HepG2 (cell line): ENCODE measurements around the gene KLHL21. TPM values are rescaled to one million over a fixed set of nuclear protein-coding genes. Genes with fewer than 3 reads are reported as not detected.

ENCODE experiments used
- ATAC-seq: fragments of 200-7000 bp; cut with Tn5 transposase; 3 replicates; pipeline ENCODE4 v1.9.1; 2020; ENCODE audit warnings: mild to moderate bottlenecking, moderate library complexity
- BruUV-seq: library from RNA; stranded (reverse); fragments of 400-500 nt; replicated peaks from 2 replicates; lab custom pipeline; 2021; lab: Mats Ljungman, UMichigan
- CTCF ChIA-PET: fragments of 300-600 bp; formaldehyde crosslinking; extraction: SDS; loops from one replicate; lab custom pipeline; 2021; ENCODE audit warnings: low total read pairs, inconsistent platforms, low intra/inter-chr PET ratio; lab: Yijun Ruan, JAX
- POLR2A ChIA-PET: fragments of 350-600 bp; sonication (Branson Sonifier 250); formaldehyde crosslinking; loops from one replicate; lab custom pipeline; 2020; ENCODE audit warnings: antibody characterized with exemption, inconsistent platforms; lab: Yijun Ruan, JAX
- DNase-seq: peaks from one replicate; pipeline ENCODE4 v3.0.0-alpha.2; 2015; ENCODE audit warnings: low spot score
- FAIRE-seq: peaks from 3 replicates; lab custom pipeline; 2011; peaks lifted over from hg19 to GRCh38; lab: Jason Lieb, UNC
- H2AFZ ChIP-seq: one replicate; pipeline ENCODE4 v1.6.1; 2011; ENCODE audit warnings: low read length, inconsistent platforms
- H3K27ac ChIP-seq: fragments of 300-600 bp; 3 replicates; pipeline ENCODE4 v1.8.0; 2011; ENCODE audit warnings: mixed run types, mild to moderate bottlenecking, mixed read lengths, low read length, inconsistent platforms; ENCODE audit not compliant: insufficient read depth; ENCODE audit errors: extremely low read length
- H3K27me3 ChIP-seq, 2 experiments: fragments of 200-600 bp in 1 of 2; 2 replicates in 1 of 2; 3 replicates in 1 of 2; pipeline versions ENCODE4 v1.6.0 to v1.8.0; 2011; ENCODE audit warnings: low read length in 2 of 2, mild to moderate bottlenecking in 2 of 2, moderate library complexity in 2 of 2, inconsistent platforms in 1 of 2; ENCODE audit not compliant: insufficient read depth in 2 of 2, control insufficient read depth in 1 of 2
- H3K36me3 ChIP-seq, 2 experiments: fragments of 200-600 bp in 1 of 2; replicated peaks in 1 of 2; 2 replicates in 1 of 2; 3 replicates in 1 of 2; pipeline versions ENCODE4 v1.5.1 to v1.8.0; 2011; ENCODE audit warnings: low read length in 2 of 2, inconsistent platforms in 1 of 2; ENCODE audit not compliant: insufficient read depth in 2 of 2, control insufficient read depth in 1 of 2
- H3K4me1 ChIP-seq: 2 replicates; pipeline ENCODE4 v1.5.1; 2012; ENCODE audit warnings: low read length, inconsistent platforms; ENCODE audit not compliant: insufficient read depth
- H3K4me2 ChIP-seq: 2 replicates; pipeline ENCODE4 v1.6.0; 2011; ENCODE audit warnings: low read depth, low read length, inconsistent platforms
- H3K4me3 ChIP-seq, 3 experiments: fragments of 200-600 bp in 1 of 3; sonication (generic), shearing (Covaris generic) in 1 of 3; replicated peaks in 1 of 3; 2 replicates each; pipeline ENCODE4 v1.5.1; 2011 to 2016; ENCODE audit warnings: low read length in 3 of 3, inconsistent platforms in 2 of 3, low read depth in 2 of 3, mild to moderate bottlenecking in 2 of 3, control low read depth in 1 of 3, mixed read lengths in 1 of 3; ENCODE audit not compliant: insufficient read depth in 1 of 3
- H3K79me2 ChIP-seq: one replicate; pipeline ENCODE4 v1.6.1; 2011; ENCODE audit warnings: low read length, inconsistent platforms; ENCODE audit not compliant: insufficient read depth
- H3K9ac ChIP-seq: 2 replicates; pipeline ENCODE4 v1.6.0; 2011; ENCODE audit warnings: mild to moderate bottlenecking, low read depth, low read length, inconsistent platforms; ENCODE audit not compliant: insufficient read depth
- H3K9me3 ChIP-seq: 2 replicates; pipeline ENCODE4 v1.5.1; 2012; ENCODE audit warnings: mild to moderate bottlenecking, low read length
- H4K20me1 ChIP-seq: 2 replicates; pipeline ENCODE4 v1.6.0; 2011; ENCODE audit warnings: inconsistent platforms, mild to moderate bottlenecking, low read length, moderate library complexity; ENCODE audit not compliant: insufficient read depth
- BRF2 ChIP-seq: sonication (generic); formaldehyde crosslinking; IDR thresholded peaks from 2 replicates; pipeline ENCODE4 v1.8.1; 2022; ENCODE audit warnings: mild to moderate bottlenecking, missing genetic modification reagents
- CCDC6 ChIP-seq: sonication (generic); formaldehyde crosslinking; IDR thresholded peaks from 2 replicates; pipeline ENCODE4 v1.8.1; 2022; ENCODE audit warnings: mild to moderate bottlenecking, missing genetic modification reagents, moderate library complexity
- MNT ChIP-seq: fragments of 450-650 bp; IDR thresholded peaks from 2 replicates; pipeline ENCODE4 v1.6.1; 2016
- PAXIP1 ChIP-seq: sonication (generic); formaldehyde crosslinking; conservative IDR thresholded peaks from 2 replicates; pipeline ENCODE4 v1.4.0; 2020; ENCODE audit warnings: mild to moderate bottlenecking, missing genetic modification reagents, moderate library complexity
- PBX3 ChIP-seq: sonication (generic); formaldehyde crosslinking; IDR thresholded peaks from 2 replicates; pipeline ENCODE4 v1.8.1; 2023; ENCODE audit warnings: missing genetic modification reagents, inconsistent platforms, borderline replicate concordance
- PPARG ChIP-seq: conservative IDR thresholded peaks from 2 replicates; pipeline ENCODE4 v1.6.1; 2016; ENCODE audit warnings: missing biosample characterization, missing genetic modification reagents
- SIX4 ChIP-seq: sonication (generic); formaldehyde crosslinking; IDR thresholded peaks from 2 replicates; pipeline ENCODE4 v1.4.0; 2020; ENCODE audit warnings: missing genetic modification reagents
- SMYD3 ChIP-seq: sonication (generic); formaldehyde crosslinking; IDR thresholded peaks from 2 replicates; pipeline ENCODE4 v1.8.1; 2023; ENCODE audit warnings: mild to moderate bottlenecking, missing genetic modification reagents
- TFE3 ChIP-seq: IDR thresholded peaks from 2 replicates; pipeline ENCODE4 v1.6.1; 2016
- U2AF2 ChIP-seq: fragments of 200-400 bp; formaldehyde crosslinking; IDR thresholded peaks from 2 replicates; pipeline ENCODE4 v1.6.1; 2017; ENCODE audit warnings: low read depth, mild to moderate bottlenecking, low read length
- ZFY ChIP-seq: sonication (generic); formaldehyde crosslinking; IDR thresholded peaks from 2 replicates; pipeline ENCODE4 v1.4.0; 2020; ENCODE audit warnings: missing genetic modification reagents
- ZMAT5 ChIP-seq: sonication (generic); formaldehyde crosslinking; IDR thresholded peaks from 2 replicates; pipeline ENCODE4 v1.5.0; 2020; ENCODE audit warnings: mild to moderate bottlenecking, low read depth, missing genetic modification reagents, borderline replicate concordance
- ZNF263 ChIP-seq: sonication (generic); formaldehyde crosslinking; IDR thresholded peaks from 2 replicates; pipeline ENCODE4 v1.4.0; 2020; ENCODE audit warnings: missing genetic modification reagents
- ZNF563 ChIP-seq: sonication (generic); formaldehyde crosslinking; IDR thresholded peaks from 2 replicates; pipeline ENCODE4 v1.8.0; 2022; ENCODE audit warnings: mild to moderate bottlenecking, moderate library complexity, missing genetic modification reagents
- ZNF792 ChIP-seq: IDR thresholded peaks from 2 replicates; pipeline ENCODE4 v1.6.1; 2016
- WGBS: methylation state at CpG from one replicate; pipeline ENCODE4 v1.1.6; 2017; ENCODE audit warnings: low lambda C conversion rate; 5-methylcytosine and 5-hydroxymethylcytosine counted together
- in situ Hi-C: cut with HindIII; loops from 2 replicates; pipeline ENCODE4 v1.10.0; 2017; ENCODE audit warnings: low pct_unique_long_range_greater_than_20kb; ENCODE audit not compliant: extremely low pct_ligation_motif_present
- intact Hi-C: fragments of 100-400 bp; cut with micrococcal nuclease; formaldehyde crosslinking; loops from one replicate; pipeline ENCODE4 v1.10.0; 2022; ENCODE audit not compliant: unreplicated experiment
- polyA plus RNA-seq, 8 experiments: library from polyadenylated mRNA; depleted of rRNA in 3 of 8; stranded (reverse) in 7 of 8; unstranded in 1 of 8; fragments of >200 nt; fragmentation: Illumina TruSeq in 4 of 8; extraction: Trizol in 4 of 8; gene quantifications; 2 replicates each; pipeline versions ENCODE4 v1.2.1 to v1.2.3, GENCODE V29; 2011 to 2016; ENCODE audit warnings: low read depth in 4 of 8, missing spikeins in 1 of 8, mixed read lengths in 1 of 8; ENCODE audit not compliant: insufficient read depth in 1 of 8
- total RNA-seq, 5 experiments: library from RNA; depleted of rRNA; stranded (reverse); fragments of >200 nt; fragmentation: Illumina TruSeq; extraction: Trizol; gene quantifications; 2 replicates each; pipeline ENCODE4 v1.2.3, GENCODE V29; 2016; ENCODE audit warnings: low read depth in 1 of 5

KLHL21 gene
- total and polyA plus RNA-seq, 2 of the 13 experiments (the other 11 are each of a cell fraction or from before 2014, with no cell fraction given) = 14.8 to 25.0 TPM

- Histone ChIP-seq H3K9ac (no peak overlapping the region; the same call in 1 of the 2 replicates), H3K36me3 (peaks cover 42 to 84% of the 10 kb centered on the region in 2 experiments), H3K4me2 (no peak overlapping the region), H2AFZ (no peak overlapping the region), H3K79me2 (peaks cover 40% of the 10 kb centered on the region), H3K27me3 (no peaks in the 10 kb centered on the region), H3K27ac (no peak overlapping the region), H4K20me1 (peaks cover 56% of the 10 kb centered on the region), H3K4me1 (peaks cover 31% of the 10 kb centered on the region), H3K9me3 (no peaks in the 10 kb centered on the region), H3K4me3 (no peak overlapping the region)
- in situ Hi-C loops (no loop called here), intact Hi-C loops (no loop called here)
- 98% methylated on average over 10 of the region's 11 CpGs for WGBS
- no TSS peak for BruUV-seq
- CTCF ChIA-PET = no interaction called here
- DNase-seq (no peak), FAIRE-seq (no peak), ATAC-seq (no peak)
- POLR2A ChIA-PET = interaction anchor here (2.1 kb wide), 1 partner anchor 13 kb away, joined by 8 read pairs; no protein-coding TSS in a partner anchor
- TF ChIP-seq SIX4 (CRISPR knock-in tag) (no peak), TFE3 (no peak), ZNF563 (CRISPR knock-in tag) (no peak), ZNF792 (CRISPR knock-in tag) (no peak), CCDC6 (no peak), PAXIP1 (CRISPR knock-in tag) (no peak), ZNF263 (CRISPR knock-in tag) (peak; percentile 59; the same call in 1 of the 2 replicates), MNT (peak; percentile 21; the same call in 1 of the 2 replicates), ZMAT5 (CRISPR knock-in tag) (no peak), BRF2 (CRISPR knock-in tag) (no peak), ZFY (CRISPR knock-in tag) (no peak), PBX3 (no peak), PPARG (CRISPR knock-in tag) (no peak), U2AF2 (no peak), SMYD3 (no peak)
Observed at GRCh38 chr1:6594977-6595740, 7.5 kb downstream of the KLHL21 start.
